Kidney (tissue), 14 donors: ENCODE data around the gene RNF39. TPM values are rescaled to one million over a fixed set of nuclear protein-coding genes. Genes with fewer than 3 reads are reported as not detected.

ENCODE experiments used
- DNase-seq, 5 donors: peaks; one replicate each; pipeline ENCODE4 v3.0.0-alpha.2; 2013 to 2020
- FAIRE-seq: peaks from 2 replicates; lab custom pipeline; 2012; peaks lifted over from hg19 to GRCh38; lab: Jason Lieb, UNC
- H3K27ac ChIP-seq, 2 donors: one replicate each; pipeline ENCODE4 v1.7.0; 2013; ENCODE audit warnings: low read depth in 2 of 2, low read length in 2 of 2, inconsistent platforms in 1 of 2
- H3K27me3 ChIP-seq: one replicate; pipeline ENCODE4 v1.7.1; 2013; ENCODE audit warnings: low read length, inconsistent platforms; ENCODE audit not compliant: control insufficient read depth, insufficient read depth
- H3K36me3 ChIP-seq, 3 donors: one replicate each; pipeline versions ENCODE4 v1.7.0 to v1.7.1; 2013; ENCODE audit warnings: low read length in 3 of 3, control low read depth in 1 of 3, inconsistent platforms in 1 of 3; ENCODE audit not compliant: insufficient read depth in 3 of 3, control insufficient read depth in 2 of 3
- H3K4me1 ChIP-seq, 3 donors: one replicate each; pipeline versions ENCODE4 v1.7.0 to v1.7.1; 2013; ENCODE audit warnings: low read length in 3 of 3, inconsistent platforms in 1 of 3, low read depth in 1 of 3; ENCODE audit not compliant: control insufficient read depth in 2 of 3, insufficient read depth in 2 of 3
- H3K4me3 ChIP-seq, 3 donors: one replicate each; pipeline versions ENCODE4 v1.7.0 to v1.8.1; 2013; ENCODE audit warnings: low read length in 3 of 3, control low read depth in 1 of 3, inconsistent platforms in 1 of 3
- H3K9ac ChIP-seq, 3 donors: one replicate each; pipeline versions ENCODE4 v1.7.0 to v1.7.1; 2013; ENCODE audit warnings: low read length in 3 of 3, control low read depth in 1 of 3, inconsistent platforms in 1 of 3
- H3K9me3 ChIP-seq, 3 donors: one replicate each; pipeline versions ENCODE4 v1.7.0 to v1.7.1; 2013; ENCODE audit warnings: low read length in 3 of 3, control low read depth in 1 of 3, inconsistent platforms in 1 of 3; ENCODE audit not compliant: control insufficient read depth in 2 of 3, insufficient read depth in 1 of 3
- CTCF ChIP-seq: IDR thresholded peaks from 3 replicates; pipeline ENCODE4 v1.5.1; 2012; ENCODE audit warnings: mild to moderate bottlenecking, moderate library complexity, borderline replicate concordance; ENCODE audit not compliant: insufficient read depth; ENCODE audit errors: extremely low read depth
- intact Hi-C: fragments of 100-400 bp; cut with DNase I; formaldehyde crosslinking; loops from one replicate; pipeline ENCODE4 v1.11.1; 2022
- polyA plus RNA-seq: library from polyadenylated mRNA; stranded (reverse); fragments of 350-450 nt; fragmentation: Illumina TruSeq; extraction: RNeasy Lipid Tissue Mini Kit (QIAGEN cat#74804); gene quantifications from one replicate; pipeline ENCODE4 v1.2.3, GENCODE V29; 2014; ENCODE audit warnings: low read depth, low replicate concordance; ENCODE audit not compliant: insufficient read depth
- total RNA-seq: library from RNA; stranded (reverse); fragmentation: NEBNext Ultra II Directional; extraction: Animal tissue kit (Norgen Biotek cat#: 25700); gene quantifications from one replicate; pipeline ENCODE4 v1.2.1, GENCODE V29; 2021
- donor health status: control.
- donor health status: control.
- donor health status: control.
- donor health status: control.
- donor health status: control.
- donor health status: DM: yes; HTN: yes; CAD: no.
- donor health status: Normal renal cell carcinoma (clear cell type).

The RNF39 gene
- total and polyA plus RNA-seq, 2 donors from 2014 or later = 1.3 TPM; not detected in 1

GRCh38 chr6:30042914-30043313, 32.7 kb downstream of the RNF39 start:
- Histone ChIP-seq H3K27ac (no peak overlapping the region), H3K27me3 (no peaks in the 10 kb centered on the region), H3K4me3 (no peak overlapping the region), H3K9ac (no peak overlapping the region), H3K4me1 (no peaks in the 10 kb centered on the region), H3K9me3 (no peaks in the 10 kb centered on the region), H3K36me3 (no peaks in the 10 kb centered on the region)
- no peak for TF ChIP-seq CTCF
- intact Hi-C loops = no loop called here
- DNase-seq = no peak
- FAIRE-seq = no peak

- no peaks in the 10 kb centered on the region for H3K4me1 ChIP-seq
- intact Hi-C loops = no loop called here
- H3K27me3 ChIP-seq = no peaks in the 10 kb centered on the region
- H3K9ac ChIP-seq = no peak overlapping the region
- no peak overlapping the region for H3K27ac ChIP-seq
- no peak for FAIRE-seq
- no peaks in the 10 kb centered on the region for H3K36me3 ChIP-seq
- H3K4me3 ChIP-seq = no peak overlapping the region
- no peaks in the 10 kb centered on the region for H3K9me3 ChIP-seq
- DNase-seq = no peak
- no peak for TF ChIP-seq CTCF
Observed at GRCh38 chr6:30042476-30042875, 33.1 kb downstream of the RNF39 start.

GRCh38 chr6:30041821-30042220, 33.7 kb downstream of the RNF39 start:
- no peak for TF ChIP-seq CTCF
- DNase-seq (no peak), FAIRE-seq (no peak)
- Histone ChIP-seq H3K36me3 (no peaks in the 10 kb centered on the region), H3K9me3 (no peaks in the 10 kb centered on the region), H3K4me1 (no peaks in the 10 kb centered on the region), H3K9ac (no peak overlapping the region), H3K4me3 (no peak overlapping the region), H3K27ac (no peak overlapping the region), H3K27me3 (no peaks in the 10 kb centered on the region)
- intact Hi-C loops = no loop called here

- Histone ChIP-seq H3K9me3 (no peaks in the 10 kb centered on the region), H3K4me1 (no peaks in the 10 kb centered on the region), H3K36me3 (no peaks in the 10 kb centered on the region), H3K9ac (no peak overlapping the region), H3K27me3 (no peaks in the 10 kb centered on the region), H3K27ac (no peak overlapping the region), H3K4me3 (no peak overlapping the region)
- no peak for TF ChIP-seq CTCF
- FAIRE-seq (no peak), DNase-seq (no peak)
- intact Hi-C loops = no loop called here
Observed at GRCh38 chr6:30041221-30041620, 34.3 kb downstream of the RNF39 start.
